HepG2 (cell line): Measurements from ENCODE around the gene PRKCE. TPM values are rescaled to one million over a fixed set of nuclear protein-coding genes. Genes with fewer than 3 reads are reported as not detected.

Experiments used
- ATAC-seq: fragments of 200-7000 bp; cut with Tn5 transposase; 3 replicates; pipeline ENCODE4 v1.9.1; 2020; ENCODE audit warnings: mild to moderate bottlenecking, moderate library complexity
- BruUV-seq: library from RNA; stranded (reverse); fragments of 400-500 nt; replicated peaks from 2 replicates; lab custom pipeline; 2021; lab: Mats Ljungman, UMichigan
- CTCF ChIA-PET: fragments of 300-600 bp; formaldehyde crosslinking; extraction: SDS; loops from one replicate; lab custom pipeline; 2021; ENCODE audit warnings: low total read pairs, inconsistent platforms, low intra/inter-chr PET ratio; lab: Yijun Ruan, JAX
- POLR2A ChIA-PET: fragments of 350-600 bp; sonication (Branson Sonifier 250); formaldehyde crosslinking; loops from one replicate; lab custom pipeline; 2020; ENCODE audit warnings: antibody characterized with exemption, inconsistent platforms; lab: Yijun Ruan, JAX
- DNase-seq: peaks from one replicate; pipeline ENCODE4 v3.0.0-alpha.2; 2015; ENCODE audit warnings: low spot score
- FAIRE-seq: peaks from 3 replicates; lab custom pipeline; 2011; peaks lifted over from hg19 to GRCh38; lab: Jason Lieb, UNC
- H2AFZ ChIP-seq: one replicate; pipeline ENCODE4 v1.6.1; 2011; ENCODE audit warnings: low read length, inconsistent platforms
- H3K27ac ChIP-seq: fragments of 300-600 bp; 3 replicates; pipeline ENCODE4 v1.8.0; 2011; ENCODE audit warnings: mixed run types, mild to moderate bottlenecking, mixed read lengths, low read length, inconsistent platforms; ENCODE audit not compliant: insufficient read depth; ENCODE audit errors: extremely low read length
- H3K27me3 ChIP-seq, 2 experiments: fragments of 200-600 bp in 1 of 2; 2 replicates in 1 of 2; 3 replicates in 1 of 2; pipeline versions ENCODE4 v1.6.0 to v1.8.0; 2011; ENCODE audit warnings: low read length in 2 of 2, mild to moderate bottlenecking in 2 of 2, moderate library complexity in 2 of 2, inconsistent platforms in 1 of 2; ENCODE audit not compliant: insufficient read depth in 2 of 2, control insufficient read depth in 1 of 2
- H3K36me3 ChIP-seq, 2 experiments: fragments of 200-600 bp in 1 of 2; replicated peaks in 1 of 2; 2 replicates in 1 of 2; 3 replicates in 1 of 2; pipeline versions ENCODE4 v1.5.1 to v1.8.0; 2011; ENCODE audit warnings: low read length in 2 of 2, inconsistent platforms in 1 of 2; ENCODE audit not compliant: insufficient read depth in 2 of 2, control insufficient read depth in 1 of 2
- H3K4me1 ChIP-seq: 2 replicates; pipeline ENCODE4 v1.5.1; 2012; ENCODE audit warnings: low read length, inconsistent platforms; ENCODE audit not compliant: insufficient read depth
- H3K4me2 ChIP-seq: 2 replicates; pipeline ENCODE4 v1.6.0; 2011; ENCODE audit warnings: low read depth, low read length, inconsistent platforms
- H3K4me3 ChIP-seq, 3 experiments: fragments of 200-600 bp in 1 of 3; sonication (generic), shearing (Covaris generic) in 1 of 3; replicated peaks in 1 of 3; 2 replicates each; pipeline ENCODE4 v1.5.1; 2011 to 2016; ENCODE audit warnings: low read length in 3 of 3, inconsistent platforms in 2 of 3, low read depth in 2 of 3, mild to moderate bottlenecking in 2 of 3, control low read depth in 1 of 3, mixed read lengths in 1 of 3; ENCODE audit not compliant: insufficient read depth in 1 of 3
- H3K79me2 ChIP-seq: one replicate; pipeline ENCODE4 v1.6.1; 2011; ENCODE audit warnings: low read length, inconsistent platforms; ENCODE audit not compliant: insufficient read depth
- H3K9ac ChIP-seq: 2 replicates; pipeline ENCODE4 v1.6.0; 2011; ENCODE audit warnings: mild to moderate bottlenecking, low read depth, low read length, inconsistent platforms; ENCODE audit not compliant: insufficient read depth
- H3K9me3 ChIP-seq: 2 replicates; pipeline ENCODE4 v1.5.1; 2012; ENCODE audit warnings: mild to moderate bottlenecking, low read length
- H4K20me1 ChIP-seq: 2 replicates; pipeline ENCODE4 v1.6.0; 2011; ENCODE audit warnings: inconsistent platforms, mild to moderate bottlenecking, low read length, moderate library complexity; ENCODE audit not compliant: insufficient read depth
- BCL6 ChIP-seq: IDR thresholded peaks from 2 replicates; pipeline ENCODE4 v1.6.1; 2016; ENCODE audit warnings: missing genetic modification reagents, missing compliant biosample characterization
- EP300 ChIP-seq, 3 experiments: sonication (generic) in 1 of 3; formaldehyde crosslinking in 1 of 3; IDR thresholded peaks; 2 replicates each; pipeline versions ENCODE4 v1.5.1 to v1.6.1; 2011 to 2020; ENCODE audit warnings: low read depth in 2 of 3, low read length in 2 of 3, borderline replicate concordance in 1 of 3, improper control_type of control experiment in 1 of 3, mild to moderate bottlenecking in 1 of 3, missing genetic modification reagents in 1 of 3, moderate library complexity in 1 of 3
- GTF3A ChIP-seq: sonication (generic); formaldehyde crosslinking; conservative IDR thresholded peaks from 2 replicates; pipeline ENCODE4 v1.4.0; 2020; ENCODE audit warnings: mild to moderate bottlenecking, missing genetic modification reagents
- PCBP1 ChIP-seq: fragments of 200-400 bp; formaldehyde crosslinking; IDR thresholded peaks from 2 replicates; pipeline ENCODE4 v1.6.1; 2017; ENCODE audit warnings: mild to moderate bottlenecking, low read depth, low read length, borderline replicate concordance
- RARG ChIP-seq: sonication (generic); formaldehyde crosslinking; IDR thresholded peaks from 2 replicates; pipeline ENCODE4 v1.4.0; 2020; ENCODE audit warnings: low read depth, mild to moderate bottlenecking, missing genetic modification reagents
- RELA ChIP-seq: sonication (generic); formaldehyde crosslinking; IDR thresholded peaks from 2 replicates; pipeline ENCODE4 v1.4.0; 2020; ENCODE audit warnings: missing genetic modification reagents
- SP140L ChIP-seq: sonication (generic); formaldehyde crosslinking; IDR thresholded peaks from 2 replicates; pipeline ENCODE4 v1.4.0; 2020; ENCODE audit warnings: missing genetic modification reagents, borderline replicate concordance
- TEF ChIP-seq: sonication (generic); formaldehyde crosslinking; IDR thresholded peaks from 2 replicates; pipeline ENCODE4 v1.5.0; 2020; ENCODE audit warnings: missing genetic modification reagents
- U2AF2 ChIP-seq: fragments of 200-400 bp; formaldehyde crosslinking; IDR thresholded peaks from 2 replicates; pipeline ENCODE4 v1.6.1; 2017; ENCODE audit warnings: low read depth, mild to moderate bottlenecking, low read length
- ZNF205 ChIP-seq: IDR thresholded peaks from 2 replicates; pipeline ENCODE4 v1.6.1; 2018; ENCODE audit warnings: missing biosample characterization, missing genetic modification reagents
- ZNF598 ChIP-seq: sonication (generic); formaldehyde crosslinking; IDR thresholded peaks from 2 replicates; pipeline ENCODE4 v1.5.1; 2020; ENCODE audit warnings: mild to moderate bottlenecking, missing genetic modification reagents, borderline replicate concordance
- WGBS: methylation state at CpG from one replicate; pipeline ENCODE4 v1.1.6; 2017; ENCODE audit warnings: low lambda C conversion rate; 5-methylcytosine and 5-hydroxymethylcytosine counted together
- in situ Hi-C: cut with HindIII; loops from 2 replicates; pipeline ENCODE4 v1.10.0; 2017; ENCODE audit warnings: low pct_unique_long_range_greater_than_20kb; ENCODE audit not compliant: extremely low pct_ligation_motif_present
- intact Hi-C: fragments of 100-400 bp; cut with micrococcal nuclease; formaldehyde crosslinking; loops from one replicate; pipeline ENCODE4 v1.10.0; 2022; ENCODE audit not compliant: unreplicated experiment
- polyA plus RNA-seq, 8 experiments: library from polyadenylated mRNA; depleted of rRNA in 3 of 8; stranded (reverse) in 7 of 8; unstranded in 1 of 8; fragments of >200 nt; fragmentation: Illumina TruSeq in 4 of 8; extraction: Trizol in 4 of 8; gene quantifications; 2 replicates each; pipeline versions ENCODE4 v1.2.1 to v1.2.3, GENCODE V29; 2011 to 2016; ENCODE audit warnings: low read depth in 4 of 8, missing spikeins in 1 of 8, mixed read lengths in 1 of 8; ENCODE audit not compliant: insufficient read depth in 1 of 8
- total RNA-seq, 5 experiments: library from RNA; depleted of rRNA; stranded (reverse); fragments of >200 nt; fragmentation: Illumina TruSeq; extraction: Trizol; gene quantifications; 2 replicates each; pipeline ENCODE4 v1.2.3, GENCODE V29; 2016; ENCODE audit warnings: low read depth in 1 of 5
- TF ChIP-seq, protein P1 (sequence below): sonication (generic); formaldehyde crosslinking; IDR thresholded peaks from 2 replicates; pipeline ENCODE4 v1.4.0; 2020; ENCODE audit warnings: missing genetic modification reagents, borderline replicate concordance

PRKCE gene
- total and polyA plus RNA-seq, 2 of the 13 experiments (the other 11 are each of a cell fraction or from before 2014, with no cell fraction given), result 1.0 to 3.9 TPM

DNA sequence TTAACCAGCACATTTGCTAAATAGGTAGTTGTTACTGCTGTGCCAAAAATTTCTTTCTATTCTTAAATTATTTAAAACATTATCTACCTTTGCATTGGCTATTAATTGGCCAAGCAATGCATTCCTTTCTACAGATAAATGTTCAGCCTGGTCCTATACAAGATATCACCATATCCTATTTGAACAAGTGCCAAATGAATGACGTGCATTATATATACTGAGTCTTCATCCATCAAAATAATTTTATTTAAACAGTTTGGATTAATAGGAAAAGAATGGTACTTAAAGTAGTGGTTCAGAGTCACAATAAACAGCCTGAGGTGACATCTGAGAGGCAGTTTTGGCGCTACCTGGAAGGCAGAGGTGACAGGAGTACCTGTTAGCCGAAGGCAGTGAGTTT is 415.6 kb downstream of the PRKCE start:
- no peak overlapping the region for H2AFZ ChIP-seq
- H3K4me3 ChIP-seq, result no peak overlapping the region
- H3K27ac ChIP-seq, result no peak overlapping the region
- no peaks in the 10 kb centered on the region for H3K9me3 ChIP-seq
- 91% methylated on average over 3 of the region's 3 CpGs for WGBS
- in situ Hi-C loops, result no loop called here
- H3K79me2 ChIP-seq, result no peaks in the 10 kb centered on the region
- DNase-seq, result no peak
- ChIA-PET CTCF (no interaction called here), POLR2A (no interaction called here)
- intact Hi-C loops, result no loop called here
- BruUV-seq, result no TSS peak
- TF ChIP-seq TEF (CRISPR knock-in tag) (no peak), RARG (no peak), RELA (CRISPR knock-in tag) (no peak), PCBP1 (no peak), ZNF598 (CRISPR knock-in tag) (no peak), GTF3A (CRISPR knock-in tag) (no peak), U2AF2 (no peak)
- no peaks in the 10 kb centered on the region for H4K20me1 ChIP-seq
- no peak for FAIRE-seq
- H3K4me1 ChIP-seq, result peaks cover 9% of the 10 kb centered on the region; the same call in 1 of the 2 replicates
- H3K9ac ChIP-seq, result no peak overlapping the region
- H3K36me3 ChIP-seq, result no peaks in the 10 kb centered on the region
- no peaks in the 10 kb centered on the region for H3K27me3 ChIP-seq
- ATAC-seq, result no peak
- H3K4me2 ChIP-seq, result no peak overlapping the region

DNA sequence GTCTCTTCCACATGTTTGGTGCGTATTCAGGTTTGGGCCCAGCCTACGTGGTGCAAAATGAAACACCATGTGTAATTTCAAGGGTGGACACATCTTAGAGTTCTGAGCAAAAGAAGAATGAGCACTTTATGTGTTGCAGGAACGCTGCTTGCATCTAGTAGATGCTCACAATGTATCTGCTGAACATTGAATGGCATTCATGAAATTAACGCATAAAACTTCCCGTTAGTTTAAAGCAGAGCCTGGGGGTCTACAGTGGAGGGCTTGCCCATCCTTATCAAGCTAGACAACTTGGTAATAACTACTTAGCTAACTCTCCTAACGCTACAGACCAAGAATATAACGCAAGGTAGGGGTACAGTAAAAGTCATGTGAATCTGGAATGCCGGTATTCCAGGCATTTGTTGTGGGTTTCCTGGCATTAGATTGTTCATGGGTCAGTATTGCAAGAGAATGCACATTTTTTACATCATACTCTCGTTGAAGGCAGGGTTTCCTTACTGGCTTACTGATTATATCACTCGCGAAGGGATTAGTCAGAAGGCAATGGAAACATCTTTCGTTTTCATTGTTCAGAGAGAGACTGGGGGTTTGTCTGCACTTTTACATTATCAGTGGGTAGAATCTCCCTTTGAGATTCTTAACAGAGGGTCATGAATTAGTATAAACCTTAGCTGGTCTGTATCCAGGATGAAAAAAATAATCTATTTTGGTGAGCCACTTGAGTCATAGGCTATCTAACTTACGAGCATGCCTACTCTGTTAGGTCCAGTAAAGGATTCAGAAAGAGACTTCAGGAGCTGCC is 416.2 kb downstream of the PRKCE start:
- WGBS, result 53% methylated on average over 13 of the region's 13 CpGs
- POLR2A ChIA-PET, result no interaction called here
- no peaks in the 10 kb centered on the region for H3K36me3 ChIP-seq
- BruUV-seq, result no TSS peak
- H3K4me3 ChIP-seq, result no peak overlapping the region
- intact Hi-C loops (no loop called here), in situ Hi-C loops (no loop called here)
- FAIRE-seq (no peak), ATAC-seq (peak; percentile 41; the same call in 2 of the 3 replicates), DNase-seq (peak; percentile 68)
- H4K20me1 ChIP-seq, result no peaks in the 10 kb centered on the region
- no peak overlapping the region for H3K4me2 ChIP-seq
- peaks cover 9% of the 10 kb centered on the region; the same call in 1 of the 2 replicates for H3K4me1 ChIP-seq
- H2AFZ ChIP-seq, result no peak overlapping the region
- no peaks in the 10 kb centered on the region for H3K9me3 ChIP-seq
- H3K9ac ChIP-seq, result no peak overlapping the region
- no peaks in the 10 kb centered on the region for H3K27me3 ChIP-seq
- CTCF ChIA-PET, result no interaction called here
- no peak overlapping the region for H3K27ac ChIP-seq
- H3K79me2 ChIP-seq, result no peaks in the 10 kb centered on the region
- TF ChIP-seq, protein P1, sequence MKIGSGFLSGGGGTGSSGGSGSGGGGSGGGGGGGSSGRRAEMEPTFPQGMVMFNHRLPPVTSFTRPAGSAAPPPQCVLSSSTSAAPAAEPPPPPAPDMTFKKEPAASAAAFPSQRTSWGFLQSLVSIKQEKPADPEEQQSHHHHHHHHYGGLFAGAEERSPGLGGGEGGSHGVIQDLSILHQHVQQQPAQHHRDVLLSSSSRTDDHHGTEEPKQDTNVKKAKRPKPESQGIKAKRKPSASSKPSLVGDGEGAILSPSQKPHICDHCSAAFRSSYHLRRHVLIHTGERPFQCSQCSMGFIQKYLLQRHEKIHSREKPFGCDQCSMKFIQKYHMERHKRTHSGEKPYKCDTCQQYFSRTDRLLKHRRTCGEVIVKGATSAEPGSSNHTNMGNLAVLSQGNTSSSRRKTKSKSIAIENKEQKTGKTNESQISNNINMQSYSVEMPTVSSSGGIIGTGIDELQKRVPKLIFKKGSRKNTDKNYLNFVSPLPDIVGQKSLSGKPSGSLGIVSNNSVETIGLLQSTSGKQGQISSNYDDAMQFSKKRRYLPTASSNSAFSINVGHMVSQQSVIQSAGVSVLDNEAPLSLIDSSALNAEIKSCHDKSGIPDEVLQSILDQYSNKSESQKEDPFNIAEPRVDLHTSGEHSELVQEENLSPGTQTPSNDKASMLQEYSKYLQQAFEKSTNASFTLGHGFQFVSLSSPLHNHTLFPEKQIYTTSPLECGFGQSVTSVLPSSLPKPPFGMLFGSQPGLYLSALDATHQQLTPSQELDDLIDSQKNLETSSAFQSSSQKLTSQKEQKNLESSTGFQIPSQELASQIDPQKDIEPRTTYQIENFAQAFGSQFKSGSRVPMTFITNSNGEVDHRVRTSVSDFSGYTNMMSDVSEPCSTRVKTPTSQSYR, result no peak
- no peak for TF ChIP-seq SP140L (CRISPR knock-in tag)
- peak; percentile 57; the same call in 1 of the 2 replicates for TF ChIP-seq BCL6 (CRISPR knock-in tag)
- no peak for TF ChIP-seq ZNF205 (CRISPR knock-in tag)
- TF ChIP-seq EP300 (IDR thresholded peaks at IDR 0.05; ENCODE audit: low read depth in 2 of 2, low read length in 2 of 2), result peak in 1 of 2 experiments; percentile 27; a peak in 1 of 4 replicates
- TF ChIP-seq EP300 (CRISPR knock-in tag; IDR thresholded peaks at IDR 0.05; ENCODE audit: borderline replicate concordance), result no peak
